ENCODE data around the gene PHACTR3.
"Not testable (repeated sequence)": the region's sequence is repeated elsewhere in the genome, so short reads cannot be mapped to it uniquely, and the experiment has no call there.

Gene PHACTR3

DNA sequence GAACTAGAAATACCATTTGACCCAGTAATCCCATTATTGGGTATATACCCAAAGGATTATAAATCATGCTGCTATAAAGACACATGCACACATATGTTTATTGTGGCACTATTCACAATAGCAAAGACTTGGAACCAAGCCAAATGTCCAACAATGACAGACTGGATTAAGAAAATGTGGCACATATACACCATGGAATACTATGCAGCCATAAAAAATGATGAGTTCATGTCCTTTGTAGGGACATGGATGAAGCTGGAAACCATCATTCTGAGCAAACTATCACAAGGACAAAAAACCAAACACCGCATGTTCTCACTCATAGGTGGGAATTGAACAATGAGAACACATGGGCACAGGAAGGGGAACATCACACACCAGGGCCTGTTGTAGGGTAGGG lies 252.2 kb downstream of the PHACTR3 start:
- not testable (repeated sequence) for DNase-seq (ENCODE audit: low spot score)

DNA sequence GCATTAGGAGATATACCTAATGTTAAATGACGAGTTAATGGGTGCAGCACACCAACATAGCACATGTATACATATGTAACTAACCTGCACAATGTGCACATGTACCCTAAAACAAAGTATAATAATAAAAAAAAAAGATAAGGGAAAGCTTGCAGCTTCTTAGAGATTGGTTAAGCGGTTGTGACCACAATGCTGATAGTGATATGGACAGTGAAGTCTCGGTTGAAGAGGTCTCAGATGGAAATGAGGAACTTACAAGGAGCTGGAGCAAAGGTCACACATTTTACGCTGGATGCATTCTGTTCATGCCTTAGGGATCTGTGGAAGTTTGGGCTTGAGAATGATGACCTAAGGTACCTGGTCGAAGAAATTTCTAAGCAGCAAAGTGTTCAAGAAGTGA lies 252.6 kb downstream of the PHACTR3 start:
- DNase-seq (ENCODE audit: low spot score) = not testable (repeated sequence)

DNA sequence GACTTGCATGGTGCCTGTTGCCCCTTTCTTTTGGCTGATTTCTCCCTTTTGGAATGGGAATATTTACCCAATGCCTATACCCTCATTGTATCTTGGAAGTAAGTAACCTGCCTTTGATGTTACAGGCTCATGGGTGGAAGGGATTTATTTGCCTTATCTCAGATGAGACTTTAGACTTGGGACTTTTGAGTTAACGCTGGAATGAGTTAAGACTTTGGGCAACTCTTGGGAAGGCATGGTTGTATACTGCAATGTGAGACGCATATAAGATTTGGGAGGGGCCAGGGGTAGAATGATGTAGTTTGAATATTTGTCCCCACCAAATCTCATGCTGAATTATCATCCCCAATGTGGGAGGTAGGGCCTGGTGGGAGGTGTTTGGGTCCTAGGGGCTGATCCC lies 253.6 kb downstream of the PHACTR3 start:
- no peak for DNase-seq (ENCODE audit: low spot score)

DNA sequence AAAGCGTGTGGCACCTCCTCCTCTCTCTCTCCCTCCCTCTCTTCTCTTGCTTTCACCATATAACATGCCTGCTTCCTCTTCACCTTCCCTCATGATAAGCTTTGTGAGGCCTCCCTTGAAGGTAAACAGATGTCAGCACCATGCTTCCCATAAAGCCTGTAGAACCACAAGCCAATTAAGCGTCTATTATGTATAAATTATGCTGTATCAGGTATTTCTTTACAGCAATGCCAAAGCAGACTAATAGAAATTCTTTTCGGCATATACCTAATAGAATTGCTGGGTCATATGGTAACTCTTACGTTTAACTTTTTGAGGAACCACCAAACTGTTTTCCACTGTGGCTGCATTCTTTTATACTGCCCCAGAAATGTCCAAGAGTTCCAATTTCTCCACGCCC lies 254.1 kb downstream of the PHACTR3 start:
- no peak for DNase-seq (ENCODE audit: low spot score)

DNA sequence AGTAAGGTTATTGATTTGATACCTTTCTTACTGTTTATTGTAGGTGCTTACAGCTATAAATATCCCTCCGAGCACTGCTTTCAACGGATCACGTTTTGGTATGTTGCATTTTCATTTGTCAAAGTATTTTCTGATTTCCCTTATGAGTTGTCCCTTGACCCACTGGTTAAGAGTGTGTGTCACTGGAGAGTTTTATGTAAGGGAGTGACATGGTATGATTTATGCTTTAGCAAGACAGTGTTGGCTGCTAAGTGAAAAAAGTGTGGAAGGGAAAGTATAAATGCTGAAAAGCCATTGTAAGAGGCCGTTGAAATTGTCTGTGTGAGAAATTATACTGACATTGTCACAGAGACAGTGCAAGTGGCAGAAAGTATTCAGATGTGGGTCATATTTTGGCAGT lies 257.1 kb downstream of the PHACTR3 start:
- DNase-seq (ENCODE audit: low spot score) = no peak

DNA sequence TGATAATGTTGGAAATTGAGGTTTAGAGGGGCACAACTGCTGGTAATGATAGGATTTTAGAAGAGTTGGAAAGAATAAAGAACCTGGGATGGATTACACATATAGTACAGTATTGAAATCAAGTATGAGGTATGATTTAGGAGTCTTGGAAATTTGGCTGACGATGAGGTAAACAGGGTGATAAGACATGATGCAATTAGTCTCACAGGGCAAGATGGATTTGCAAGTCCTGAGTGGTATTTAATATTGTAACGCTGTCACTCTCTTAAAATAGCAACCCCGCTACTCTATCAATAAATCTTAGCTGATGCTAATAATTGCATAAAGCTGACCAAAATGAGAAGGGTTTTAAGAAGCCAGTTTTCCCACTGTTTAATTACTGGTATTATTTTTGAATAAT lies 258.7 kb downstream of the PHACTR3 start:
- DNase-seq (ENCODE audit: low spot score) = no peak

DNA sequence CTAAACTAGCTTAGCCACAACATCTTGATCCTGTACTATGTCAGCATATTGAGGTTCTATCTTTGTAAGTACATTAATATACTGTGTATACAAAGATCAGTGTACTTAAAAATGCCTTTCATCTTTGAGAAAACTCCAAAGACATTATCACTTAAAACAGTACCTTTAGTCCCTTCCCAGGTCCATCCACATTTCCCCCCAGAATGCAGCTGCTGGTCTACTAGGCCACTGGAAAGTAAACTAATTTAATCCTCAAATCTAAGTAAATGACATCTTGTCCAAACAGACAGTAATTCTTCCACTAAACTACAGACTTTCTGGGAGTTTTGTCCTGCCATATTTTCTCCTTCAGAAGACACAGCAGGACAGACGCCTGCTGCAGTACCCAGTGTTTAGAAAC lies 260.4 kb downstream of the PHACTR3 start:
- peak; percentile 26 for DNase-seq (ENCODE audit: low spot score)

DNA sequence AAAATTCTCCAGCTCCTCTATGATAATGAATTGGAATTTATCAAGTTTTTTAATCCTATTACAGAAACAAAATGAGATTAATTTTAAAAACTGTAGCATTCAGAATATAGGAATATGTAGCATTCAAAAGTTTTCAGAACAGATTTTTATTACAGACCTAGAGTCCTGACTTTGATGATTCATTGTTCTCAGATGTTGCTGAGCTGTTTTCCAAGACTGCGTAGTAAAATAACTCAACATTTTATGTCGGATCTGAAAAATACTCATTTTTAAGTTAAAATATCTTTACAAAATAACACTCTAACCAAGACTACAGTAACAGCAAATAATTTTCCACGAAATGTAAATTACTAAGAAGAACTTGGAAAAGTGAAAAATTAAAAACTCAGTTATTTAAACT lies 262.0 kb downstream of the PHACTR3 start:
- no peak for DNase-seq (ENCODE audit: low spot score)

DNA sequence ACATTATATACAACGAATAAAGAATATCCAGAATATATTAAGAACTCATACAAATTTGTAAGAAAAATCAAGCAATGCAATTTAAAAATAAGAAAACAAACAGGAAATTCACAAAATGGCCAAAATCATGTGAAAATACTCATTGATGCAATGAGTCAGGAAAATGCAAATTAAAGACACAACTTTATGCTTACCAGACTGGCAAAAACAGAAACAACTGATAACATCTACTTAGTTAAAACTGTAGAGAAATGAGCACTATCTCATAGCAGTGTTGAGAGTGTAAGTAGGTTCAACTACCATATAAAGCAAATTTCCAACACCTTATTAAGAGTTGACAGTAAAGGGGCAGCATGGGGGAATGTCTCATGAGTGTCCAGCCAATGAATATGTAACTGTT lies 266.8 kb downstream of the PHACTR3 start:
- no peak for DNase-seq (ENCODE audit: low spot score)

DNA sequence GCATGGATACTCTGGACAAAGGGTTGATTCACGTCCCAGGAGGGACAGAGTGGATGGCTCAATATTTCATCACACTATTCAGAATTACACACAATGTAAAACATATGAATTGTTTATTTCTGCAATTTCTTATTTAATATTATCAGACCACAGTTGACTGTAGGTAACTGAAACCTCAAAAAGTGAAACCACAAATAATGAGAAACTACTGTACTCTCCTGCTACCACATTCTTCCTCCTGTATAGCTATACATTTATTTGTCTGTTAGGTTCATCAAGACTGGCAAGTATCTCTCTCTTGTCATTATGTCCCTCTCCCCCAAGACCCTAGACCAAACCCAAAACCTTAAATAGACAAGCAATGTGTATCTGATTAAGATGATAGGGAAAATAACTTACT lies 269.1 kb downstream of the PHACTR3 start:
- DNase-seq (ENCODE audit: low spot score) = no peak

DNA sequence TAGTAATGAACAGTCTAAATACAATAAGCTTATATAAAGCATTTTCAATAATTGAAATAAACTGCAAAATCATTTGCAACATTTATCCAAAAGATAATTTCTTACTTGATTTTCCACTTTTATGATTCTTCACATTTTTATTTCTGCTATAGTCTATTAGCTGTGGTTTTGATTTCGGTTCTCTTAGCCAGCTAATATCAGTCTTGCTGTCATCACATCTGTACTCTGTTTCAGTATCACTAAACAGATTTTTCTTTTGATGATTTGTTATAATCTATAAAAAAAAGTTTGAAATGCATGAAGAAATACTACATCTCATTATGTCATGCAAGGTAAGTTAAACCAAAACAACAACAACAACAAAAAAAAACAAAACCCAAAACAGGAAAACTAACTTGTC lies 275.9 kb downstream of the PHACTR3 start:
- DNase-seq (ENCODE audit: low spot score) = no peak

DNA sequence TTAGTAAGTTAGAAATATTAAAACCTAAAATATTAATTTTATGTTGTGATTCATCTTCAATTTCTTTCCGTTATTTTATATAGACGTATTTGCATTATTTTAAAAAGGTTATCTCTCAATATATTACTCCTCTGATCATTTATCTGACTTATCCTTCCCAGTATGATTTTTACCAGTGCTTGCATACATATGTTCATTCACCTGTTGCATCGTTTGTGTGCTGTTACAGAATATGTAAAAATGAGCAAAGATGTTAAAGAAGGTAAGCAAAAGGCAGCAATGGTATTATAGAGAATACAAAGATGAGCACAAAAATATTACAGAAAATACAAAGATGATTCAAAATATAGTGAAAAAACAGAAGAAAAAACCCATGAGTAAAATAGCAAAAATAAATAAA lies 280.2 kb downstream of the PHACTR3 start:
- no peak for DNase-seq (ENCODE audit: low spot score)

DNA sequence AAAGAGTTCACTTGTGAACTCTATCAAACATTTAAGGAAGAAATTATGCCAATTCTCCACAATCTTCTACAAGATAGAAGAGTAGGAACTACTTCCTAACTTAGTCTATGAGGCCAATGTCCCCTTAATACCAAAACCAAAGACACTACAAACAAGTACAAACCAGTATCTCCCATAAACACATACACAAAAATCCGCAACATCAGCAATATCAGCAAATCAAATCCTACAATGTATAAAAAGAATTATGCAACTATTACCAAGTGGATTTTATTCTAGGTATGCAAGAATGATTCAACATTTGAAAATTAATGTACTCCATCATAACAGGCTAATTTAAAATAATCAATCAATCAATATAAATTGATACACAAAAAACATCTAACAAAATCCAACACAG lies 283.7 kb downstream of the PHACTR3 start:
- DNase-seq (ENCODE audit: low spot score) = no peak

DNA sequence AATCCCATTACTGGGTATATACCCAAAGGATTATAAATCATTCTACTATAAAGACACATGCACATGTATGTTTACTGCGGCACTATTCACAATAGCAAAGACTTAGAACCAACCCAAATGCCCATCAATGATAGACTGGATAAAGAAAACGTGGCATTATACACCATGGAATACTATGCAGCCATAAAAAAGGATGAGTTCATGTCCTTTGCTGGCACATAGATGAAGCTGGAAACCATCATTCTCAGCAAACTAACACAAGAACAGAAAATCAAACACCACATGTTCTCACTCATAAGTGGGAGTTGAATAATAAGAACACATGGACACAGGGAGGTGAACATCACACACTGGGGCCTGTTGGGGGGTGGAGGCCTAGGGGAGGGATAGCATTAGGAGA lies 285.7 kb downstream of the PHACTR3 start:
- DNase-seq (ENCODE audit: low spot score) = not testable (repeated sequence)

DNA sequence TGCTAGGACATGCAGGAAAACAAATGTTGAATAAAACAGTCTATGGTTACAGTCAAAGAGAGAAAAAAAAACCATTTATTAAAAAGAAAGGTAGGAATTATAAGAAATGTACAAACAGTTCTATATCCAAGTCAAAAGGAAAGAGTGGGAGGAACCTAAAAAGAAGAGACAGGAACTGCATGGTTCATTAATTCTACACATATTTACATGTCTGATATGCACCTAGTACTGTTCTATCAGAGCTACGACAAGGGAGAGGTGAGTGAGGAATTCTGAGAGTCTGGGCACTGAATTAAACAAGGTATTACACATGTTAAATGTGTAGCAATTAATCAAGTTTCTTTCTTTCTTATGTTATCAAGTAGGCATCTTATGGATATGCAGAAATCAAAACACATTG lies 287.2 kb downstream of the PHACTR3 start:
- DNase-seq (ENCODE audit: low spot score) = no peak

DNA sequence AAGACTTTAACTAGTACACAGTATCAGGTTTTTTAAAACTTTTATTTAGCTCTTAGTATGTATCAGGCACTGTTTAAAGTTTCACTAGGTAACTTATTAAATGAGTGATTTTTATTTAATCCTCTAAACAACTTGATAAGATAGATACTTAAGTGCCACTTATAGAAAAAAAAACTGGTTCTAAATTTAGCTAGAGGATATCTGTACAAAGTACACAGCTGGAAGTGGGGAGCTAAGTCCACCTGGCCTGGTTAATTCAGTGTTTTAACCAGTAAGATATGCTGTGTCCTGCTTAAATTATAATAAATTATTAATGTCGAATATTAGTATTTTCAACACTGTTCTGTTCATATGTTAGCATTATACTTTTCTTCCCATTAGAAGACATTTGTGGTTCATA lies 291.6 kb downstream of the PHACTR3 start:
- DNase-seq (ENCODE audit: low spot score) = no peak

Small RNA genes lying within 50 kb of the gene (small RNA-seq; reads per million reads assigned to genes)
- 0 reads per million in 2 experiments for gene RNU7-141P
